Osteoblast (primary cell): ENCODE data around the gene NDUFS5. TPM values are rescaled to one million over a fixed set of nuclear protein-coding genes. Genes with fewer than 3 reads are reported as not detected.

ENCODE experiments used
- DNase-seq: peaks from one replicate; pipeline ENCODE4 v3.0.0; 2011; ENCODE audit warnings: low spot score, mixed read lengths; ENCODE audit not compliant: insufficient read length; ENCODE audit errors: missing footprints
- H2AFZ ChIP-seq: 2 replicates; pipeline ENCODE4 v1.6.0; 2011; ENCODE audit warnings: mild to moderate bottlenecking, low read length
- H3K27ac ChIP-seq: 2 replicates; pipeline ENCODE4 v1.5.1; 2011; ENCODE audit warnings: mild to moderate bottlenecking, low read depth, low read length, moderate library complexity
- H3K27me3 ChIP-seq: 2 replicates; pipeline ENCODE4 v1.6.0; 2012; ENCODE audit warnings: mild to moderate bottlenecking, control low read depth, inconsistent platforms, low read length, moderate library complexity; ENCODE audit not compliant: insufficient read depth
- H3K36me3 ChIP-seq: 2 replicates; pipeline ENCODE4 v1.5.1; 2011; ENCODE audit warnings: mild to moderate bottlenecking, low read length, control low read depth, moderate library complexity; ENCODE audit not compliant: insufficient read depth
- H3K4me1 ChIP-seq: 2 replicates; pipeline ENCODE4 v1.5.1; 2011; ENCODE audit warnings: mild to moderate bottlenecking, low read length, control low read depth, moderate library complexity; ENCODE audit not compliant: insufficient read depth
- H3K4me2 ChIP-seq: 2 replicates; pipeline ENCODE4 v1.6.0; 2011; ENCODE audit warnings: mild to moderate bottlenecking, low read length; ENCODE audit not compliant: insufficient read depth
- H3K4me3 ChIP-seq: fragments of 200-600 bp; sonication (generic); 3 replicates; pipeline ENCODE4 v1.5.1; 2012; ENCODE audit warnings: mild to moderate bottlenecking, low read length, inconsistent platforms; ENCODE audit not compliant: insufficient read depth
- H3K79me2 ChIP-seq: 2 replicates; pipeline ENCODE4 v1.6.0; 2012; ENCODE audit warnings: mild to moderate bottlenecking, low read length, control low read depth, inconsistent platforms; ENCODE audit not compliant: insufficient read depth
- H3K9me3 ChIP-seq: 2 replicates; pipeline ENCODE4 v1.5.1; 2011; ENCODE audit warnings: low read depth, low read length, control low read depth
- H4K20me1 ChIP-seq: 2 replicates; pipeline ENCODE4 v1.6.0; 2012; ENCODE audit warnings: mild to moderate bottlenecking, low read length, control low read depth; ENCODE audit not compliant: insufficient read depth
- total RNA-seq: library from RNA; depleted of rRNA; stranded (reverse); fragments of >200 nt; gene quantifications from 2 replicates; pipeline ENCODE4 v1.2.3, GENCODE V29; 2012
- TF ChIP-seq, protein P1 (sequence below): IDR thresholded peaks from 2 replicates; pipeline ENCODE4 v1.5.1; 2011; ENCODE audit warnings: mild to moderate bottlenecking, low read depth, low read length, moderate library complexity; ENCODE audit errors: extremely low read depth

NDUFS5 gene
- total RNA-seq, 1 donor = 240 TPM

DNA sequence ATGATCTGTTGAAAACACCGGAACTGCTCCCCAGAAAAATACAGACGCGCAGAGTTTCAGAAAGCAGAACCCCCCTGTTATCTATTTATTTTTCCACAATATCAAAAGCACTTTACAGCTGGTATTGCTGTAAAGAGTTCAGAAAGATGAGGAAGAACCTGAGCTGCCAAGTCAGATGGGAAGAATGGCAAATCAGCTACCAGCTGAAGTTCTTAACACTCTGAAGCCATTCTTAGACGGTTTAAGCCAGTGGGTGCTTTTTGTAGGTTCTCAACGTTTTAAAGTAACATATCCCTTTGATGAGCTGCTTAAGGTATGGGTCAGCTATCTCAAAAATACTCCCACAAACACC is 35.8 kb upstream of the NDUFS5 start:
- peaks cover 16% of the 10 kb centered on the region for H3K36me3 ChIP-seq
- no peaks in the 10 kb centered on the region for H3K27me3 ChIP-seq
- H4K20me1 ChIP-seq = peaks cover 36% of the 10 kb centered on the region
- H3K27ac ChIP-seq = peak overlapping the region; percentile 79
- peaks cover 46% of the 10 kb centered on the region for H3K79me2 ChIP-seq
- no peaks in the 10 kb centered on the region for H3K9me3 ChIP-seq
- H3K4me3 ChIP-seq = peak overlapping the region; percentile 73
- DNase-seq = peak; percentile 49
- H2AFZ ChIP-seq = peak overlapping the region; percentile 87
- H3K4me1 ChIP-seq = peaks cover 59% of the 10 kb centered on the region
- H3K4me2 ChIP-seq = peak overlapping the region; percentile 84
- TF ChIP-seq, protein P1, sequence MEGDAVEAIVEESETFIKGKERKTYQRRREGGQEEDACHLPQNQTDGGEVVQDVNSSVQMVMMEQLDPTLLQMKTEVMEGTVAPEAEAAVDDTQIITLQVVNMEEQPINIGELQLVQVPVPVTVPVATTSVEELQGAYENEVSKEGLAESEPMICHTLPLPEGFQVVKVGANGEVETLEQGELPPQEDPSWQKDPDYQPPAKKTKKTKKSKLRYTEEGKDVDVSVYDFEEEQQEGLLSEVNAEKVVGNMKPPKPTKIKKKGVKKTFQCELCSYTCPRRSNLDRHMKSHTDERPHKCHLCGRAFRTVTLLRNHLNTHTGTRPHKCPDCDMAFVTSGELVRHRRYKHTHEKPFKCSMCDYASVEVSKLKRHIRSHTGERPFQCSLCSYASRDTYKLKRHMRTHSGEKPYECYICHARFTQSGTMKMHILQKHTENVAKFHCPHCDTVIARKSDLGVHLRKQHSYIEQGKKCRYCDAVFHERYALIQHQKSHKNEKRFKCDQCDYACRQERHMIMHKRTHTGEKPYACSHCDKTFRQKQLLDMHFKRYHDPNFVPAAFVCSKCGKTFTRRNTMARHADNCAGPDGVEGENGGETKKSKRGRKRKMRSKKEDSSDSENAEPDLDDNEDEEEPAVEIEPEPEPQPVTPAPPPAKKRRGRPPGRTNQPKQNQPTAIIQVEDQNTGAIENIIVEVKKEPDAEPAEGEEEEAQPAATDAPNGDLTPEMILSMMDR = no peak

DNA sequence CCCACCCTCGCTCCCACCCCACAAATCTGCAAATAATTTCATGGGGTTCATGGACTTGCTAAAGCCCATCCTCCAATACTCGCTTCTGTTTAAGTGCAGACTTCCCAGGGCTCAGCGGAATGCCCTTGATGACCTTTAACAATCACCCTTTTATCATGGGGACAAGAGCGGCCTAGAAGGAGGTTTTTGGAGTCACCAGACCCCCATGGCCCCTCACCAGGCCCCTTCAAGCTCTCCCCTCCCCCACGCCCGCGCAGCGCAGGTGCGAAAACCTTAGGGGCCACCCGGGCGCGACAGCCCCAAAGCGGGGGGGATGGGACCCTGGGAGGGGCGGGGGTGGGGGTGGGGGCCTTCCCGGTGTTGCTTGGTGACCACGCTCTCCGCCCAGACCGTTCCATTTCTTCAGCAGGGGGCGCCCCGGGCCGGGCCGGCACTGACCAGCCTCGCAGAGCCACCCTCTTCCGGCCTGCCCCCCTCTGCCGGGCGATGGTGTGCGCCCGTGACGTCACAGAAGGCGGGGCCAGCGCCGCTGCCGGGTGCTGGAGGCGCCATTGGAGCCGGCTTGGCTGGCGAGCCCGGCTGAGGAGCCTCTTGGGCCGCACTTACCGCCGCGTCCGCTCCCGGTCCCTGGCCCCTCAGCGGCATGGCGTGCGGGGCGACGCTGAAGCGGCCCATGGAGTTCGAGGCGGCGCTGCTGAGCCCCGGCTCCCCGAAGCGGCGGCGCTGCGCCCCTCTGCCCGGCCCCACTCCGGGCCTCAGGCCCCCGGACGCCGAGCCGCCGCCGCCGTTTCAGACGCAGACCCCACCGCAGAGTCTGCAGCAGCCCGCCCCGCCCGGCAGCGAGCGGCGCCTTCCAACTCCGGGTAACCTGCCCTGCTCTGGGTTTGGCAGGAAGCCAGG is 35.2 kb upstream of the NDUFS5 start, which contains the start of gene AKIRIN1:
Gene AKIRIN1 (plus strand): TSS at position 539 of the 900 bp plus-strand sequence. CDS start 105 bp downstream, at position 644.
- H3K79me2 ChIP-seq = peaks cover 52% of the 10 kb centered on the region

DNA sequence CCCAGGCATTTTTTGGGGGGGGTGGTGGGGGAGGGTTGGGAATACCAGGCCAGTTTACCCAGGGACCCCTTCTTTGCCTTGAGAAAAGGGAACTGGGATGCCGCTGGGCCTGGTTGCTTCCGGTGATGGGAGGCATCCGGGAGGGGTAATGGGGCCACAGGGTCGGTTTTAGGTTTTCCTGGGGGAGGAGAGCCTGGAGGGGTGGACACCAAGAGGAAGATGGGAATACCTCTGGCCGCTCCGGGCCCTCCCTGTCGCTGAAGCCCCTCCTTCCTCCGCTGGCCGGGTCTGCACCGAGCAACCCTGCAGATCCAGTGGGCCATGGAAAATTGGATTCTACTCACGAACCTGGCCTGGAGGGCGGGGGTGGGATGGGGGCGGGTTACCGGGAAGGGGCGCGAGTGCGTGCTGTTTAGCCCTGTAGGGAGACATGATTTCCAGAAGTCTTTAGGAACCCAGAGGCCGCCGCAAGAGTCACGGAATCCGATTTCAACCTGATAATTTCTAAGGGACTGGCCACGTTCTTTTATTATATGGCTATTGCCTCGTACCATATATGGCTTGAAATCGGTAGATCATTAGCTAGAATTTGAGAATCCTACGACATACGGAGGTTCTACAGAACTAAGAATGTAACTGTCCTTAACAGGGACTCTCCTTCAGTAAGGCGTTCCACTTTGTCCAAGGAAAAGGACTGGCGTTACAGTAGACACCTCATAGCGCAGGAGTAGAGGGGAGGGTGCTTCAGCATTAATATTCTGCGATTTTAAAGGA is 34.3 kb upstream of the NDUFS5 start:
- TF ChIP-seq, protein P1 = no peak
- Histone ChIP-seq H3K4me1 (peaks cover 47% of the 10 kb centered on the region), H3K36me3 (peaks cover 25% of the 10 kb centered on the region), H3K79me2 (peaks cover 60% of the 10 kb centered on the region), H3K9me3 (no peaks in the 10 kb centered on the region), H4K20me1 (peaks cover 42% of the 10 kb centered on the region), H2AFZ (no peak overlapping the region), H3K4me2 (peak overlapping the region; percentile 93), H3K27me3 (no peaks in the 10 kb centered on the region), H3K4me3 (peak overlapping the region; percentile 73), H3K27ac (peak overlapping the region; percentile 83)
- DNase-seq = peak; percentile 85

More for the DNA sequence above, 35.2 kb upstream of the NDUFS5 start, which contains the start of gene AKIRIN1:
- peaks cover 55% of the 10 kb centered on the region for H3K4me1 ChIP-seq
- H3K4me2 ChIP-seq = peak within 1 kb of the TSS; percentile 93
- H3K4me3 ChIP-seq = peak within 1 kb of the TSS; percentile 73
- peak within 1 kb of the TSS; percentile 87 for H2AFZ ChIP-seq
- no peaks in the 10 kb centered on the region for H3K27me3 ChIP-seq
- peaks cover 21% of the 10 kb centered on the region for H3K36me3 ChIP-seq
- DNase-seq = peak; percentile 99
- no peaks in the 10 kb centered on the region for H3K9me3 ChIP-seq
- peaks cover 41% of the 10 kb centered on the region for H4K20me1 ChIP-seq
- TF ChIP-seq, protein P1 = no peak
- peak within 1 kb of the TSS; percentile 83 for H3K27ac ChIP-seq
